Right lobe of liver (tissue), 4 donors: Measurements from ENCODE around the gene LCP1.

Experiments
- POLR2A ChIP-seq: fragments of 450-650 bp; IDR thresholded peaks from one replicate; pipeline ENCODE4 v1.6.1; 2017; ENCODE audit warnings: antibody characterized with exemption, mild to moderate bottlenecking
- TF ChIP-seq, protein P1 (sequence below), 4 donors: fragments of 200-600 bp in 3 of 4; fragments of 450-650 bp in 1 of 4; IDR thresholded peaks; one replicate each; pipeline versions ENCODE4 v1.5.1 to v1.8.0; 2016 to 2022; ENCODE audit warnings: antibody characterized with exemption in 4 of 4, mild to moderate bottlenecking in 2 of 4
- donor health status: DM: no; HTN: no; CAD: no.
- donor health status: DM: no; HTN: no; CAD: no.
- donor health status: DM: no; HTN: yes; CAD: no.

DNA sequence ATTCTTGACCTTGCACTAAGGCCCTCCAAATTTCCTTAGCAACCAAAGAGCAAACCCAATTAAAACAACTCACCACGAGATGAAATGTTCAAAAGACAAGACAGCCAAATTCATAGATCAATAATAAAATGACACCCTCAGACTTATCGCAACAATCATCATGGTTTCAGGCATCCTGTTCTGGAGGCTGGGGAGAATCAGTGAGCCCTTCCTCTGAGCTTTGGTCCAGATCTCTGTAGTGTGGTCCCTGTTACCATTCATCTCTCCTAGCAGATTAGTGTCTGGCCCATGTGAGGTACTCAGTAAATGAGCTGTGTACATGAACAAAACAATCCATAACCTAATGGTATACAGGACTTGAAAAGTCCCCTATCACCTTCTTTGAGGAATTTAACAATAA, 12.2 kb downstream of the LCP1 start:
- TF ChIP-seq, protein P1, sequence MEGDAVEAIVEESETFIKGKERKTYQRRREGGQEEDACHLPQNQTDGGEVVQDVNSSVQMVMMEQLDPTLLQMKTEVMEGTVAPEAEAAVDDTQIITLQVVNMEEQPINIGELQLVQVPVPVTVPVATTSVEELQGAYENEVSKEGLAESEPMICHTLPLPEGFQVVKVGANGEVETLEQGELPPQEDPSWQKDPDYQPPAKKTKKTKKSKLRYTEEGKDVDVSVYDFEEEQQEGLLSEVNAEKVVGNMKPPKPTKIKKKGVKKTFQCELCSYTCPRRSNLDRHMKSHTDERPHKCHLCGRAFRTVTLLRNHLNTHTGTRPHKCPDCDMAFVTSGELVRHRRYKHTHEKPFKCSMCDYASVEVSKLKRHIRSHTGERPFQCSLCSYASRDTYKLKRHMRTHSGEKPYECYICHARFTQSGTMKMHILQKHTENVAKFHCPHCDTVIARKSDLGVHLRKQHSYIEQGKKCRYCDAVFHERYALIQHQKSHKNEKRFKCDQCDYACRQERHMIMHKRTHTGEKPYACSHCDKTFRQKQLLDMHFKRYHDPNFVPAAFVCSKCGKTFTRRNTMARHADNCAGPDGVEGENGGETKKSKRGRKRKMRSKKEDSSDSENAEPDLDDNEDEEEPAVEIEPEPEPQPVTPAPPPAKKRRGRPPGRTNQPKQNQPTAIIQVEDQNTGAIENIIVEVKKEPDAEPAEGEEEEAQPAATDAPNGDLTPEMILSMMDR (IDR thresholded peaks at IDR 0.05), result no peak
- TF ChIP-seq POLR2A, result no peak
